Lower lobe of right lung (tissue), 2 donors: Measurements from ENCODE around the gene CERKL. TPM values are rescaled to one million over a fixed set of nuclear protein-coding genes. Genes with fewer than 3 reads are reported as not detected.

ENCODE experiments used
- ATAC-seq, 2 donors: fragments of 200-7000 bp; cut with Tn5 transposase; one replicate each; pipeline ENCODE4 v1.9.1; 2020 to 2022; ENCODE audit warnings: mild to moderate bottlenecking in 2 of 2, moderate library complexity in 2 of 2
- DNase-seq: peaks from one replicate; pipeline ENCODE4 v3.0.0-alpha.2; 2020
- H3K27ac ChIP-seq: fragments of 200-600 bp; one replicate; pipeline ENCODE4 v1.8.0; 2022
- H3K27me3 ChIP-seq: fragments of 200-600 bp; one replicate; pipeline ENCODE4 v1.8.0; 2022; ENCODE audit warnings: low read depth
- H3K36me3 ChIP-seq: fragments of 200-600 bp; one replicate; pipeline ENCODE4 v1.8.0; 2022; ENCODE audit warnings: mild to moderate bottlenecking
- H3K4me1 ChIP-seq: fragments of 200-600 bp; one replicate; pipeline ENCODE4 v1.8.0; 2022
- H3K4me3 ChIP-seq: fragments of 200-600 bp; one replicate; pipeline ENCODE4 v1.8.0; 2022; ENCODE audit warnings: mild to moderate bottlenecking
- H3K9me3 ChIP-seq: fragments of 200-600 bp; one replicate; pipeline ENCODE4 v1.8.0; 2022
- CTCF ChIP-seq: fragments of 200-600 bp; IDR thresholded peaks from one replicate; pipeline ENCODE4 v1.8.0; 2022; ENCODE audit warnings: antibody characterized with exemption, mild to moderate bottlenecking
- intact Hi-C: fragments of 100-400 bp; cut with DNase I; formaldehyde crosslinking; loops from one replicate; pipeline ENCODE4 v1.11.0; 2022
- total RNA-seq: library from RNA; stranded (reverse); fragmentation: NEBNext Ultra II Directional; extraction: Animal tissue kit (Norgen Biotek cat#: 25700); gene quantifications from one replicate; pipeline ENCODE4 v1.2.1, GENCODE V29; 2021
- donor health status: DM: no; HTN: yes; CAD: no; lungs with severe emphysema.

CERKL gene
- total RNA-seq, 1 donor from 2014 or later: 1.7 TPM

GRCh38 chr2:181607629-181608590, 49.0 kb downstream of the CERKL start:
- Histone ChIP-seq H3K36me3 (no peaks in the 10 kb centered on the region), H3K9me3 (no peaks in the 10 kb centered on the region), H3K4me1 (no peaks in the 10 kb centered on the region), H3K27ac (no peak overlapping the region), H3K4me3 (no peak overlapping the region), H3K27me3 (no peaks in the 10 kb centered on the region)
- intact Hi-C loops: no loop called here
- DNase-seq (no peak), ATAC-seq (no peak)
- no peak for TF ChIP-seq CTCF

GRCh38 chr2:181605889-181606837, 50.7 kb downstream of the CERKL start:
- ATAC-seq: no peak
- H3K27ac ChIP-seq: no peak overlapping the region
- H3K4me3 ChIP-seq: no peak overlapping the region
- no peak for TF ChIP-seq CTCF
- no peaks in the 10 kb centered on the region for H3K9me3 ChIP-seq
- intact Hi-C loops: no loop called here
- H3K36me3 ChIP-seq: no peaks in the 10 kb centered on the region
- H3K27me3 ChIP-seq: no peaks in the 10 kb centered on the region
- no peak for DNase-seq
- no peaks in the 10 kb centered on the region for H3K4me1 ChIP-seq

GRCh38 chr2:181602017-181602416, 54.9 kb downstream of the CERKL start:
- no peak overlapping the region for H3K27ac ChIP-seq
- no peaks in the 10 kb centered on the region for H3K4me1 ChIP-seq
- DNase-seq (no peak), ATAC-seq (no peak)
- intact Hi-C loops: no loop called here
- no peaks in the 10 kb centered on the region for H3K36me3 ChIP-seq
- H3K9me3 ChIP-seq: no peaks in the 10 kb centered on the region
- H3K27me3 ChIP-seq: no peaks in the 10 kb centered on the region
- no peak for TF ChIP-seq CTCF
- H3K4me3 ChIP-seq: no peak overlapping the region

GRCh38 chr2:181596556-181596955, 60.3 kb downstream of the CERKL start:
- no peak for DNase-seq
- Histone ChIP-seq H3K9me3 (no peaks in the 10 kb centered on the region), H3K27ac (no peak overlapping the region), H3K27me3 (no peaks in the 10 kb centered on the region), H3K36me3 (no peaks in the 10 kb centered on the region), H3K4me3 (no peak overlapping the region), H3K4me1 (no peaks in the 10 kb centered on the region)
- ATAC-seq: no peak
- intact Hi-C loops: no loop called here
- no peak for TF ChIP-seq CTCF

- Histone ChIP-seq H3K9me3 (no peaks in the 10 kb centered on the region), H3K4me3 (no peak overlapping the region), H3K27ac (no peak overlapping the region), H3K4me1 (no peaks in the 10 kb centered on the region), H3K36me3 (no peaks in the 10 kb centered on the region), H3K27me3 (no peaks in the 10 kb centered on the region)
- TF ChIP-seq CTCF: no peak
- ATAC-seq (no peak), DNase-seq (no peak)
- intact Hi-C loops: no loop called here
Observed at GRCh38 chr2:181594322-181594721, 62.6 kb downstream of the CERKL start.
